ENCODE measurements around the gene KPRP.

- TF ChIP-seq, protein P1, sequence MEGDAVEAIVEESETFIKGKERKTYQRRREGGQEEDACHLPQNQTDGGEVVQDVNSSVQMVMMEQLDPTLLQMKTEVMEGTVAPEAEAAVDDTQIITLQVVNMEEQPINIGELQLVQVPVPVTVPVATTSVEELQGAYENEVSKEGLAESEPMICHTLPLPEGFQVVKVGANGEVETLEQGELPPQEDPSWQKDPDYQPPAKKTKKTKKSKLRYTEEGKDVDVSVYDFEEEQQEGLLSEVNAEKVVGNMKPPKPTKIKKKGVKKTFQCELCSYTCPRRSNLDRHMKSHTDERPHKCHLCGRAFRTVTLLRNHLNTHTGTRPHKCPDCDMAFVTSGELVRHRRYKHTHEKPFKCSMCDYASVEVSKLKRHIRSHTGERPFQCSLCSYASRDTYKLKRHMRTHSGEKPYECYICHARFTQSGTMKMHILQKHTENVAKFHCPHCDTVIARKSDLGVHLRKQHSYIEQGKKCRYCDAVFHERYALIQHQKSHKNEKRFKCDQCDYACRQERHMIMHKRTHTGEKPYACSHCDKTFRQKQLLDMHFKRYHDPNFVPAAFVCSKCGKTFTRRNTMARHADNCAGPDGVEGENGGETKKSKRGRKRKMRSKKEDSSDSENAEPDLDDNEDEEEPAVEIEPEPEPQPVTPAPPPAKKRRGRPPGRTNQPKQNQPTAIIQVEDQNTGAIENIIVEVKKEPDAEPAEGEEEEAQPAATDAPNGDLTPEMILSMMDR (optimal IDR thresholded peaks at IDR 0.05 in 1 of 3, IDR thresholded peaks at IDR 0.05 in 1 of 3, conservative IDR thresholded peaks at IDR 0.05 in 1 of 3; ENCODE audit: extremely low read depth in 1 of 3, insufficient read depth in 2 of 3, low read length in 3 of 3): no peak
- no peak for TF ChIP-seq EZH2 (IDR thresholded peaks at IDR 0.05; ENCODE audit: low read length)
Measured at GRCh38 chr1:152741656-152742055, 16.2 kb upstream of the KPRP start.

All from keratinocyte (primary cell).